Smooth muscle cell of the coronary artery (primary cell): ENCODE measurements around the gene SUMO1. TPM values are rescaled to one million over a fixed set of nuclear protein-coding genes. Genes with fewer than 3 reads are reported as not detected.

Experiments used
- total RNA-seq: library from RNA; depleted of rRNA; stranded (reverse); fragments of >200 nt; gene quantifications from 2 replicates; pipeline ENCODE4 v1.2.3, GENCODE V29; 2014; ENCODE audit warnings: low replicate concordance

SUMO1 gene
- total RNA-seq = 66.5 and 104 TPM in 2 replicates

DNA sequence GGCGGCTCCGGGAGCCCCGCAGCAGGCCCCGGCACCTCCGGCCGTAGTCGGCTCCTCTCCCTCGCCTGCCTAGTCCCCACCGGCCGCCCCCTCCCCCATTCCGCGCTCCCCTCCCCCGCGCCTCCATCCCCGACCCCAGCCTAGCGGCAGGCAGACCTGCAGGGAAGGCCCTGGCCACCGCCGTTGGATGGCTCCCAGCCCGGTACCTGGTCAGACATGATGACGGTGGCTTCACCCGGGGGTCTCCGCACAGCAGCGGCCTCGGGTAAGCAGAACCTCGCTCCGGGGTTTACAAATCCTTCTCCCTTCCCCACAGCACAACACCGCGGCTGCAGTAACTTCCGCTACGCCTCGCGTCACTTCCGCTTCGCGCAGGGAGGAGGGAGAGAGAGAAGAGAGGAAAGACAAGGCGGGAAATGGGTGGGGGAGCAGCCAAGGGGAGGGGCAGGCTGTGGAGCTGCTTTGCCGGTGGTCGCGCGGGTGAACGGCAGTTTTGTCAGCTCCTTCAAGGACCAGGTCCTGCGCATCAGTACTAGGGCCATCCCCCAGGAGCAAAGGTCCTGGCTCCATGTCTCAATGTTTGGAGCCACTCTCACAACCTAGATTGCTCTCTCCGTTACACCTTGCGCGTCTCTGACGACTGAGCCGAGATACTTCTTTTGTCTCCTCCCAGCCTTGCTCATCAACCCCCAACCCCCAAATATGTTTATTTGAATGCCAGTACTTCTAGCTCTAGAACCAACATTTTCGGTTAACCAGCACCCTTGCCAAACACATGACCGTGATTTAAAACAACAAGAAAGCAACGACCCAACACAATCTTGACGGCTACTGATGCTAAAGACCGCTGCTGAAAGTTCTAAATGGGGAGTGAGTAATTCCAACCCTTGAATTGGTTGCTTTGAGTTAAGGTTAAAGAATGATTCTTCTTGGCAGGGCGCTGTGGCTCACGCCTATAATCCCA, at the start of gene SUMO1:
SUMO1 (minus strand) TSS at position 364 of the 964 bp plus-strand sequence; CDS start at position 218, 146 bp downstream.

DNA sequence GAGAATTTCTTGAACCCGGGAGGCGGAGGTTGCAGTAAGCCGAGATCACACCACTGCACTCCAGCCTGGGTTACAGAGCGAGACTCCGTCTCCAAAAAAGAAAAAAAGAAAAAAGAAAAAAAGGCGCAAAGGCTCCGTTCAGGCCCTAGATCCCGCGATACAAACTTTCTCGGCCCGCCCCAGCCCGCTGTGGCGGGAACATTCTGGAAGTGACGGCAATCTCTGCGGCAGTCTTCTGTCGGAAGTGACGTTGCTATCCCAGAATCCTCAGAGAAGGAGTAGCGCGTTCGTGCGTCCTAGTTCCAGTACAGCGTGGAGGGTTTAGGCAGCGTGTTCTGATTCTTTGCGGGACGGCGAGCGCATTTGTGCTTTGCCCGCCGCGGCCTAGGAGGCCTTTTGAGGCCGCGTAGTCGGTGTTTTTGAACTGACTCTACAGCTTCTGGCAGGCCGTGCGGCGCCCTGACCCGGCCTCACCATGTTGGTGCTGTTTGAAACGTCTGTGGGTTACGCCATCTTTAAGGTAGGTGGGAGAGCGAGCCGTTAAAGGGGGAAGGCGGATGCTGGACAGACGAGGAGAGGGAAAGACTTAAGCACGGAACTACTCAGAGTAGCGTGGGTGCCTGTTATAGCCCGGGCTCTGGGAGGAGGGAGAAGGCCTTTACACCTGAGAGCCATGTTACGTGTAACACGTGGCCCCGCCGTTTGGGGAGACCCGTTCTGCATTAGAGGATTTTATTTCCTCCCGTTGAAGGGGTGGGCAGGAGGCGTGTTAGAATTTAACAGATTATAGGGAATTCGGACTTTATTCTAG, 27.3 kb upstream of the SUMO1 start, which contains the start of gene NOP58:
NOP58 (plus strand) TSS at position 297 of the 811 bp plus-strand sequence; CDS start at position 476, 179 bp downstream.

Other genes with a start within 250 kb of the SUMO1 start
- 8.0 and 10.4 TPM in 2 replicates for gene FZD7, start 204.7 kb downstream of the SUMO1 start, total RNA-seq
- gene KIAA2012, start 165.3 kb downstream of the SUMO1 start, total RNA-seq = under 0.01 TPM in 1 of 2 replicates, not detected in the other
- gene NOP58, start 27.2 kb upstream of the SUMO1 start, total RNA-seq = 33.9 and 40.1 TPM in 2 replicates
- 6.8 and 22.9 TPM in 2 replicates for gene BMPR2, start 137.7 kb upstream of the SUMO1 start, total RNA-seq